Stomach (tissue), 9 donors: Measurements from ENCODE around the gene PPP4R4. TPM values are rescaled to one million over a fixed set of nuclear protein-coding genes. Genes with fewer than 3 reads are reported as not detected.

Experiments used
- DNase-seq, 2 donors: peaks; one replicate each; pipeline versions ENCODE4 v3.0.0 to v3.0.0-alpha.2; 2013 to 2019
- H3K27ac ChIP-seq, 5 donors: fragments of 200-600 bp in 4 of 5; sonication (generic) in 4 of 5; one replicate each; pipeline ENCODE4 v1.5.1; 2013 to 2019; ENCODE audit warnings: mild to moderate bottlenecking in 1 of 5, moderate library complexity in 1 of 5
- H3K27me3 ChIP-seq, 3 donors: fragments of 200-600 bp; sonication (generic); one replicate each; pipeline ENCODE4 v1.5.1; 2017 to 2019; ENCODE audit warnings: mixed run types in 1 of 3
- H3K36me3 ChIP-seq, 4 donors: fragments of 200-600 bp; sonication (generic); 1 replicate in 3 of 4; 2 replicates in 1 of 4; pipeline ENCODE4 v1.5.1; 2016 to 2019
- H3K4me1 ChIP-seq, 4 donors: fragments of 200-600 bp; sonication (generic); one replicate each; pipeline ENCODE4 v1.5.1; 2016 to 2019
- H3K4me3 ChIP-seq, 4 donors: fragments of 200-600 bp; sonication (generic) in 3 of 4; one replicate each; pipeline ENCODE4 v1.5.1; 2016 to 2019; ENCODE audit warnings: mild to moderate bottlenecking in 1 of 4
- H3K9me3 ChIP-seq, 4 donors: fragments of 200-600 bp; sonication (generic); one replicate each; pipeline ENCODE4 v1.5.1; 2016 to 2019
- CTCF ChIP-seq, 7 experiments: fragments of 450-650 bp in 4 of 7; fragments of 200-600 bp in 3 of 7; sonication (generic) in 3 of 7; IDR thresholded peaks; one replicate each; pipeline ENCODE4 v1.5.1; 2016 to 2019; ENCODE audit warnings: antibody characterized with exemption in 7 of 7, control low read depth in 2 of 7, mild to moderate bottlenecking in 1 of 7
- EP300 ChIP-seq: sonication (generic); formaldehyde crosslinking; IDR thresholded peaks from one replicate; pipeline ENCODE4 v1.6.1; 2017; ENCODE audit warnings: antibody characterized with exemption
- POLR2A ChIP-seq, 4 donors: fragments of 450-650 bp; IDR thresholded peaks; one replicate each; pipeline ENCODE4 v1.6.1; 2016; ENCODE audit warnings: antibody characterized with exemption in 4 of 4, control low read depth in 2 of 4, mild to moderate bottlenecking in 1 of 4, moderate library complexity in 1 of 4
- POLR2AphosphoS5 ChIP-seq, 3 donors: sonication (generic); formaldehyde crosslinking; IDR thresholded peaks; one replicate each; pipeline ENCODE4 v1.6.1; 2016; ENCODE audit warnings: antibody characterized with exemption in 3 of 3
- WGBS, 5 donors: extraction: QIAGEN DNeasy Blood & Tissue Kit in 3 of 5; methylation state at CpG; one replicate each; pipeline versions ENCODE4 v1.1.5 to v1.1.7; 2013 to 2018; 5-methylcytosine and 5-hydroxymethylcytosine counted together
- intact Hi-C: fragments of 100-400 bp; cut with DNase I; formaldehyde crosslinking; loops from one replicate; pipeline ENCODE4 v1.15.1; 2023; ENCODE audit warnings: low total_unique reads
- polyA plus RNA-seq, 3 donors: library from polyadenylated mRNA; stranded (reverse); fragments of 200-250 nt; gene quantifications; one replicate each; pipeline ENCODE4 v1.2.3, GENCODE V29; 2013
- total RNA-seq, 5 donors: library from RNA; depleted of rRNA; stranded (reverse); fragments of >200 nt; gene quantifications; one replicate each; pipeline versions ENCODE4 v1.1.0 to v1.2.3, GENCODE V29; 2014 to 2016
- donor health status: healthy with polysubstance abuse.
- donor health status: Bipolar disorder and iron deficiency.
- donor health status: healthy.

PPP4R4 gene
- total and polyA plus RNA-seq, 8 donors, result under 0.01 to 11.7 (median 0.50) TPM; not detected in 1

GRCh38 chr14:94176808-94177207, 2.7 kb downstream of the PPP4R4 start:
- H3K36me3 ChIP-seq, result no peaks in the 10 kb centered on the region
- H3K9me3 ChIP-seq, result no peaks in the 10 kb centered on the region
- WGBS, 5 donors, result 54 to 68% (median 57%) methylated on average over 3 of the region's 3 CpGs
- H3K27ac ChIP-seq, result no peak overlapping the region
- TF ChIP-seq CTCF (IDR thresholded peaks at IDR 0.05), result no peak
- TF ChIP-seq POLR2A (IDR thresholded peaks at IDR 0.05), result no peak
- no peak for TF ChIP-seq EP300
- TF ChIP-seq POLR2AphosphoS5 (IDR thresholded peaks at IDR 0.05), result no peak
- intact Hi-C loops, result no loop called here
- H3K27me3 ChIP-seq, result peaks cover 0 to 85% (median 42%) of the 10 kb centered on the region in 3 donors
- H3K4me1 ChIP-seq, result peaks cover 13 to 32% (median 24%) of the 10 kb centered on the region in 4 donors
- no peak for DNase-seq
- no peak overlapping the region for H3K4me3 ChIP-seq

DNA sequence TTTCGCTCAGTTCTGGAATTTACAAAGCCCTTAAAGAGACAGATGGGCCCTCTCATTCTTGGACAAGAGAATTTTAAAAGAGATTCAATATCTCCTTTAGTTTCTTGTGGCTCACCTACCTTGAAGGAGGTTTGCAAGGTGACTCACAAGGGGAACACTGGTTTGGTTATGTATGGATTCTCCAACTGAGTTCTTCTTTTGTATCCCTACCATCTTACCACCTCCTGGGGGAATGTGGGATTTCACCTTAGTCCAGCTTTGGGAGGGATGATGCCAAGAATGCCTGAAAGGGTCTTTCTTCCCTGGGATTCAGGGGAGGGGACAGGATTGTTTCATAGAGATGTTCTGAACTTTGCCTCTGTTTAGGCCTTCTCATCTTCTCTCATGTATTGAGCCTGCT, 3.7 kb downstream of the PPP4R4 start:
- Histone ChIP-seq H3K36me3 (no peaks in the 10 kb centered on the region), H3K4me3 (no peak overlapping the region), H3K4me1 (peaks cover 13 to 32% (median 24%) of the 10 kb centered on the region in 4 donors), H3K27me3 (peaks cover 0 to 83% (median 42%) of the 10 kb centered on the region in 3 donors), H3K9me3 (no peaks in the 10 kb centered on the region), H3K27ac (no peak overlapping the region)
- no peak for DNase-seq
- intact Hi-C loops, result no loop called here
- no peak for TF ChIP-seq EP300
- no peak for TF ChIP-seq POLR2A (IDR thresholded peaks at IDR 0.05)
- TF ChIP-seq CTCF (IDR thresholded peaks at IDR 0.05), result no peak
- TF ChIP-seq POLR2AphosphoS5 (IDR thresholded peaks at IDR 0.05), result no peak
- WGBS, 5 donors, result 73 to 82% (median 78%) methylated on average over 1 of the region's 1 CpG

DNA sequence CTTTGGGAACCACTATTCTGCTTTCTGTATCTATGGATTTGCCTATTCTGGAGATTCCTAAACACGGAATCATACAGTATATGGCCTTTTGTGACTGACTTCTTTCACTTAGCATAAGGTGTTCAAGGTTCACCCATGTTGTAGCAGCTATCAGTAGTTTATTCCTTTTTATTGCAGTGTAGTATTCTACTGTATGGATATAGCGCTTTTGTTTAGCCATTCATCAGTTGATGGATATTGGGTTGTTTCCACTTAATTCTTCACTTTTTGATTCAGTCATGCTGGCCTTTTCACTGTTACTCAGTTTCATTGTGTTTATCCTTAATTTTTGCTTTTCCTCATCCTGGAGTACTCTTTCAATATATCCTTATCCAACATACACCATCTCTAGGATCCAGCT, 5.1 kb downstream of the PPP4R4 start:
- no peak for DNase-seq
- Histone ChIP-seq H3K36me3 (no peaks in the 10 kb centered on the region), H3K9me3 (no peaks in the 10 kb centered on the region), H3K4me1 (peaks cover 12 to 24% (median 18%) of the 10 kb centered on the region in 4 donors), H3K27ac (no peak overlapping the region), H3K27me3 (peaks cover 0 to 75% (median 42%) of the 10 kb centered on the region in 3 donors), H3K4me3 (no peak overlapping the region)
- intact Hi-C loops, result no loop called here
- TF ChIP-seq EP300 (no peak), CTCF (IDR thresholded peaks at IDR 0.05) (no peak), POLR2A (IDR thresholded peaks at IDR 0.05) (no peak), POLR2AphosphoS5 (IDR thresholded peaks at IDR 0.05) (no peak)
- 85 to 94% (median 88%) methylated on average over 2 of the region's 2 CpGs for WGBS, 5 donors

GRCh38 chr14:94180655-94181271, 6.6 kb downstream of the PPP4R4 start:
- Histone ChIP-seq H3K27me3 (peaks cover 0 to 70% (median 27%) of the 10 kb centered on the region in 3 donors), H3K36me3 (no peaks in the 10 kb centered on the region), H3K9me3 (no peaks in the 10 kb centered on the region), H3K4me3 (no peak overlapping the region), H3K4me1 (peaks cover 0 to 9% (median 3%) of the 10 kb centered on the region in 4 donors), H3K27ac (no peak overlapping the region)
- TF ChIP-seq CTCF (IDR thresholded peaks at IDR 0.05) (peak in 4 of 7 experiments; percentile 33 to 63 (median 44)), POLR2AphosphoS5 (IDR thresholded peaks at IDR 0.05) (no peak)
- intact Hi-C loops, result no loop called here
- peak in 1 of 2 donors; percentile 61 for DNase-seq
- 2 to 11% (median 7%) methylated on average over 4 of the region's 4 CpGs for WGBS, 5 donors
